OCI-LY1 (cell line): ENCODE data around the gene AMIGO3.

Source experiments
- H2AFZ ChIP-seq: fragments of 200-600 bp; sonication (generic), shearing (Covaris generic); 2 replicates; pipeline ENCODE4 v1.6.0; 2014; ENCODE audit warnings: antibody characterized with exemption, mild to moderate bottlenecking, low read length
- H3F3A ChIP-seq: fragments of 200-600 bp; sonication (generic), shearing (Covaris generic); 2 replicates; pipeline ENCODE4 v1.6.0; 2014; ENCODE audit warnings: mild to moderate bottlenecking, antibody characterized with exemption, low read length, moderate library complexity; ENCODE audit not compliant: insufficient read depth
- H3K27ac ChIP-seq: fragments of 200-600 bp; sonication (generic); 2 replicates; pipeline ENCODE4 v1.5.1; 2014; ENCODE audit warnings: low read length, mixed run types, mild to moderate bottlenecking, low read depth; ENCODE audit not compliant: poor library complexity, severe bottlenecking
- H3K27me3 ChIP-seq: fragments of 200-600 bp; sonication (generic); 2 replicates; pipeline ENCODE4 v1.6.0; 2014; ENCODE audit warnings: antibody characterized with exemption, mild to moderate bottlenecking, low read length, moderate library complexity; ENCODE audit not compliant: insufficient read depth
- H3K36me3 ChIP-seq: fragments of 200-600 bp; sonication (generic); 2 replicates; pipeline ENCODE4 v1.6.1; 2014; ENCODE audit warnings: mild to moderate bottlenecking, antibody characterized with exemption, low read length, moderate library complexity, mixed read lengths; ENCODE audit not compliant: insufficient read depth
- H3K4me1 ChIP-seq: fragments of 200-600 bp; sonication (generic); 2 replicates; pipeline ENCODE4 v1.5.1; 2014; ENCODE audit warnings: mild to moderate bottlenecking, low read length, moderate library complexity; ENCODE audit not compliant: insufficient read depth, severe bottlenecking
- H3K4me2 ChIP-seq: fragments of 200-600 bp; sonication (generic), shearing (Covaris generic); 2 replicates; pipeline ENCODE4 v1.6.1; 2014; ENCODE audit warnings: low read length
- H3K4me3 ChIP-seq: fragments of 200-600 bp; sonication (generic); 2 replicates; pipeline ENCODE4 v1.5.1; 2014; ENCODE audit warnings: low read length, low read depth, mild to moderate bottlenecking, mixed read lengths; ENCODE audit not compliant: poor library complexity, severe bottlenecking
- H3K79me2 ChIP-seq: fragments of 200-600 bp; shearing (Covaris generic); 2 replicates; pipeline ENCODE4 v1.6.1; 2016; ENCODE audit warnings: mixed run types, low read length, mixed read lengths; ENCODE audit not compliant: insufficient read depth
- H3K9ac ChIP-seq: fragments of 200-600 bp; sonication (generic), shearing (Covaris generic); 2 replicates; pipeline ENCODE4 v1.6.1; 2014; ENCODE audit warnings: mild to moderate bottlenecking, low read length, mixed read lengths
- H3K9me2 ChIP-seq: fragments of 200-600 bp; sonication (generic), shearing (Covaris generic); 2 replicates; pipeline ENCODE4 v1.6.1; 2014; ENCODE audit warnings: low read depth, mild to moderate bottlenecking, low read length, mixed read lengths
- H3K9me3 ChIP-seq: fragments of 200-600 bp; shearing (Covaris generic); 2 replicates; pipeline ENCODE4 v1.6.1; 2014; ENCODE audit warnings: low read length, mixed read lengths
- H4K20me1 ChIP-seq: fragments of 200-600 bp; sonication (generic), shearing (Covaris generic); 2 replicates; pipeline ENCODE4 v1.6.0; 2016; ENCODE audit warnings: mild to moderate bottlenecking, low read length; ENCODE audit not compliant: insufficient read depth
- CTCF ChIP-seq: fragments of 200-600 bp; sonication (generic), shearing (Covaris generic); IDR thresholded peaks from 2 replicates; pipeline ENCODE4 v1.5.1; 2017; ENCODE audit warnings: mild to moderate bottlenecking, antibody characterized with exemption, low read length, moderate library complexity, mixed read lengths
- EZH2 ChIP-seq: fragments of 200-600 bp; sonication (generic), shearing (Covaris generic); IDR thresholded peaks from 2 replicates; pipeline ENCODE4 v1.8.0; 2017; ENCODE audit warnings: borderline replicate concordance, mixed run types, mild to moderate bottlenecking, antibody characterized with exemption, low read length, moderate library complexity, mixed read lengths

Gene AMIGO3

GRCh38 chr3:49671291-49672288 is 47.9 kb downstream of the AMIGO3 start:
- no peak overlapping the region for H3K4me3 ChIP-seq

GRCh38 chr3:49670940-49671290 is 48.6 kb downstream of the AMIGO3 start:
- TF ChIP-seq CTCF (no peak), EZH2 (no peak)
- H3K4me2 ChIP-seq, result no peak overlapping the region
- no peaks in the 10 kb centered on the region for H3K9me2 ChIP-seq
- H3K9me3 ChIP-seq, result no peaks in the 10 kb centered on the region
- H3K27ac ChIP-seq, result no peak overlapping the region
- H3F3A ChIP-seq, result no peaks in the 10 kb centered on the region
- no peaks in the 10 kb centered on the region for H3K27me3 ChIP-seq
- H3K4me1 ChIP-seq, result peaks cover 20% of the 10 kb centered on the region
- H3K36me3 ChIP-seq, result peaks cover 3% of the 10 kb centered on the region; the same call in 1 of the 2 replicates
- H3K4me3 ChIP-seq, result no peak overlapping the region
- no peak overlapping the region for H3K9ac ChIP-seq
- no peaks in the 10 kb centered on the region for H4K20me1 ChIP-seq
- no peaks in the 10 kb centered on the region for H3K79me2 ChIP-seq
- no peak overlapping the region for H2AFZ ChIP-seq

More at GRCh38 chr3:49671291-49672288, 47.9 kb downstream of the AMIGO3 start:
- no peak overlapping the region for H2AFZ ChIP-seq
- no peaks in the 10 kb centered on the region for H3K79me2 ChIP-seq
- H3K4me1 ChIP-seq, result peaks cover 20% of the 10 kb centered on the region
- TF ChIP-seq CTCF, result peak; percentile 85
- TF ChIP-seq EZH2, result no peak
- H3K4me2 ChIP-seq, result no peak overlapping the region; the same call in 1 of the 2 replicates
- H3K9ac ChIP-seq, result no peak overlapping the region
- no peaks in the 10 kb centered on the region for H3K9me3 ChIP-seq
- peaks cover 10% of the 10 kb centered on the region; the same call in 1 of the 2 replicates for H3K36me3 ChIP-seq
- H3F3A ChIP-seq, result no peaks in the 10 kb centered on the region
- peak overlapping the region; percentile 34 for H3K27ac ChIP-seq
- H4K20me1 ChIP-seq, result no peaks in the 10 kb centered on the region
- no peaks in the 10 kb centered on the region for H3K27me3 ChIP-seq
- no peaks in the 10 kb centered on the region for H3K9me2 ChIP-seq

GRCh38 chr3:49669352-49669751 is 50.1 kb downstream of the AMIGO3 start:
- H3K9me3 ChIP-seq, result no peaks in the 10 kb centered on the region
- H3K36me3 ChIP-seq, result no peaks in the 10 kb centered on the region
- H3K27ac ChIP-seq, result no peak overlapping the region
- H3K4me3 ChIP-seq, result no peak overlapping the region
- H4K20me1 ChIP-seq, result no peaks in the 10 kb centered on the region
- no peaks in the 10 kb centered on the region for H3K27me3 ChIP-seq
- H3K9ac ChIP-seq, result no peak overlapping the region
- no peak overlapping the region for H3K4me2 ChIP-seq
- no peaks in the 10 kb centered on the region for H3K79me2 ChIP-seq
- no peaks in the 10 kb centered on the region for H3F3A ChIP-seq
- H3K9me2 ChIP-seq, result no peaks in the 10 kb centered on the region
- TF ChIP-seq CTCF, result no peak
- no peak for TF ChIP-seq EZH2
- no peak overlapping the region for H2AFZ ChIP-seq
- H3K4me1 ChIP-seq, result peaks cover 11% of the 10 kb centered on the region
